Ascending aorta (tissue), 2 donors: ENCODE measurements around the gene CAMK2G. TPM values are rescaled to one million over a fixed set of nuclear protein-coding genes. Genes with fewer than 3 reads are reported as not detected.
A peak's percentile ranks its signal among the peaks of the same experiment; 100 is the strongest.

Experiments
- DNase-seq, 2 donors: peaks; one replicate each; pipeline ENCODE4 v3.0.0-alpha.2; 2019; ENCODE audit warnings: low spot score in 2 of 2
- H3K27ac ChIP-seq, 2 donors: fragments of 200-600 bp; sonication (generic); one replicate each; pipeline ENCODE4 v1.5.1; 2016 to 2017; ENCODE audit warnings: mild to moderate bottlenecking in 1 of 2
- H3K27me3 ChIP-seq: fragments of 200-600 bp; sonication (generic); one replicate; pipeline ENCODE4 v1.5.1; 2017
- H3K36me3 ChIP-seq, 2 donors: fragments of 200-600 bp; sonication (generic); one replicate each; pipeline ENCODE4 v1.5.1; 2016
- H3K4me1 ChIP-seq, 2 donors: fragments of 200-600 bp; sonication (generic); one replicate each; pipeline ENCODE4 v1.5.1; 2016 to 2017; ENCODE audit warnings: mild to moderate bottlenecking in 1 of 2
- H3K4me3 ChIP-seq, 2 donors: fragments of 200-600 bp; sonication (generic); one replicate each; pipeline ENCODE4 v1.5.1; 2016 to 2017; ENCODE audit warnings: mild to moderate bottlenecking in 1 of 2
- H3K9me3 ChIP-seq, 2 donors: fragments of 200-600 bp; sonication (generic); one replicate each; pipeline ENCODE4 v1.5.1; 2016
- intact Hi-C: fragments of 100-400 bp; cut with DNase I; formaldehyde crosslinking; loops from one replicate; pipeline ENCODE4 v1.15.1; 2023
- total RNA-seq: library from RNA; depleted of rRNA; stranded (reverse); fragments of >200 nt; gene quantifications from one replicate; pipeline ENCODE4 v1.1.0, GENCODE V29; 2016
- TF ChIP-seq, protein P1 (sequence below), 3 experiments: fragments of 200-600 bp in 2 of 3; fragments of 450-650 bp in 1 of 3; sonication (generic) in 2 of 3; IDR thresholded peaks; one replicate each; pipeline ENCODE4 v1.5.1; 2016 to 2019; ENCODE audit warnings: antibody characterized with exemption in 3 of 3, mild to moderate bottlenecking in 1 of 3, moderate library complexity in 1 of 3

The CAMK2G gene
- total RNA-seq, 1 donor from 2014 or later = 60.3 TPM

DNA sequence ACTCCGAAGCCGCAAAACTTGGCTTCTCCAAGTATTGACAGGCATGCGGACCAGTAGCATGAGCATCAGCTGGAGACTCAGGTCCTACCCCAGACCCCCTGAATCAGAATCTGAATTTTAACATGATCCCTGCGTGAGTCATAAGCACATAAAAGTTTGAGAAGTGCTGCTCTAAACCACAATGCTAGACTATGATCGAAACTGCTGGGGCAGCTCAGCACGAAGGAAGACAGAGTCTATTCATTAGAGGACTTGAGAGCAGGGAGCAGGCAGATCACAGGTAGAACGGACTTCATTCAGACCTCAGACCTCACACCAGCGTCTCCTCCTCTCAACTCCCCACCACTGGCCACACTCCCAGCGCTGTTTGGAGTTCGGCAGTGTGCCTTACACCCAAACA is 16.9 kb downstream of the CAMK2G start:
- no peak for DNase-seq
- intact Hi-C loops = no loop called here
- Histone ChIP-seq H3K9me3 (no peaks in the 10 kb centered on the region), H3K27me3 (no peaks in the 10 kb centered on the region), H3K36me3 (peaks cover 26 to 42% of the 10 kb centered on the region in 2 donors), H3K27ac (peak overlapping the region; percentile 94), H3K4me3 (peak overlapping the region in 1 of 2 donors; percentile 7), H3K4me1 (peaks cover 24 to 52% of the 10 kb centered on the region in 2 donors)
- TF ChIP-seq, protein P1, sequence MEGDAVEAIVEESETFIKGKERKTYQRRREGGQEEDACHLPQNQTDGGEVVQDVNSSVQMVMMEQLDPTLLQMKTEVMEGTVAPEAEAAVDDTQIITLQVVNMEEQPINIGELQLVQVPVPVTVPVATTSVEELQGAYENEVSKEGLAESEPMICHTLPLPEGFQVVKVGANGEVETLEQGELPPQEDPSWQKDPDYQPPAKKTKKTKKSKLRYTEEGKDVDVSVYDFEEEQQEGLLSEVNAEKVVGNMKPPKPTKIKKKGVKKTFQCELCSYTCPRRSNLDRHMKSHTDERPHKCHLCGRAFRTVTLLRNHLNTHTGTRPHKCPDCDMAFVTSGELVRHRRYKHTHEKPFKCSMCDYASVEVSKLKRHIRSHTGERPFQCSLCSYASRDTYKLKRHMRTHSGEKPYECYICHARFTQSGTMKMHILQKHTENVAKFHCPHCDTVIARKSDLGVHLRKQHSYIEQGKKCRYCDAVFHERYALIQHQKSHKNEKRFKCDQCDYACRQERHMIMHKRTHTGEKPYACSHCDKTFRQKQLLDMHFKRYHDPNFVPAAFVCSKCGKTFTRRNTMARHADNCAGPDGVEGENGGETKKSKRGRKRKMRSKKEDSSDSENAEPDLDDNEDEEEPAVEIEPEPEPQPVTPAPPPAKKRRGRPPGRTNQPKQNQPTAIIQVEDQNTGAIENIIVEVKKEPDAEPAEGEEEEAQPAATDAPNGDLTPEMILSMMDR (IDR thresholded peaks at IDR 0.05) = no peak

DNA sequence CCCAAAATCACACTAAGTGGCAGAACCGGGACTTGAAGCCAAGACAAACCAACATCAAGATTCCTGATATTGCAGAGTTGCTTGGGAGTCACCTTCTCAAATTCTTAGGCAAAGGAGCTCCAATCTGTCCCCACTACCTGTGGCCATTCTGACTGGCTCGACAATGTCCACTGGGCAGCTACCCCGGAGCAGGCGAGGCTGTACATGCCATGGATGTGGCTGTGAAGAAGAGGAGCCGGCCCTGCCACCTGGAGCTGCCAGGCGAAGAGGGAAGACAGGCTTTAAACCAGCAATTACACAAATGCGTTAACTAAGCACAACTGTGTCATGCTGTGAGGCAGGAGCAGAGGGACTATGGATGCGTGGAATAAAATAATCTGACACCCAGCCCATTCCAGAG is 18.1 kb downstream of the CAMK2G start:
- Histone ChIP-seq H3K4me1 (peaks cover 25 to 61% of the 10 kb centered on the region in 2 donors), H3K36me3 (peaks cover 26 to 45% of the 10 kb centered on the region in 2 donors), H3K27me3 (no peaks in the 10 kb centered on the region), H3K4me3 (no peak overlapping the region), H3K27ac (peak overlapping the region; percentile 94), H3K9me3 (no peaks in the 10 kb centered on the region)
- intact Hi-C loops = no loop called here
- TF ChIP-seq, protein P1 (IDR thresholded peaks at IDR 0.05) = no peak
- no peak for DNase-seq

DNA sequence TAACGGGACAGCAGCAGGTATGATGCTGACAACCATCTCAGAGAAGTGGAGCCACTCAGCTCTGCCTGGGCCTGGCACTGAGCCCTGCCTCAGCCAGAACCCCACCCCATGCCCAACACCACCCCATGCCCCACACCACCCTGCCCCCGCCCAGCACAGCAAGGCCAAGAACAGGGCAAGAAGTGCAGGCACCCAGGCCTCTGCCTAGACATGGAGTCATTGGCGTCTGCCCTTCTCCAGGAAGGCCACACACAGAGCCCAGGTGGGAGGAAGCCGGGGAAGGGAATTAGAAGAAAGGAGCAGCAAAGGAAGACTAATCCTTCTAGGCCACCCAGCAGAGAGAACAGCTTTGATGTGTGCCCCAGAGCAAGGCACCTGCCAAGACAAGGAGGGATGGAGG is 18.9 kb downstream of the CAMK2G start:
- intact Hi-C loops = no loop called here
- Histone ChIP-seq H3K4me1 (peaks cover 30 to 64% of the 10 kb centered on the region in 2 donors), H3K27me3 (no peaks in the 10 kb centered on the region), H3K36me3 (peaks cover 22 to 43% of the 10 kb centered on the region in 2 donors), H3K9me3 (no peaks in the 10 kb centered on the region), H3K27ac (peak overlapping the region; percentile 94), H3K4me3 (no peak overlapping the region)
- DNase-seq = no peak
- TF ChIP-seq, protein P1 (IDR thresholded peaks at IDR 0.05) = no peak

DNA sequence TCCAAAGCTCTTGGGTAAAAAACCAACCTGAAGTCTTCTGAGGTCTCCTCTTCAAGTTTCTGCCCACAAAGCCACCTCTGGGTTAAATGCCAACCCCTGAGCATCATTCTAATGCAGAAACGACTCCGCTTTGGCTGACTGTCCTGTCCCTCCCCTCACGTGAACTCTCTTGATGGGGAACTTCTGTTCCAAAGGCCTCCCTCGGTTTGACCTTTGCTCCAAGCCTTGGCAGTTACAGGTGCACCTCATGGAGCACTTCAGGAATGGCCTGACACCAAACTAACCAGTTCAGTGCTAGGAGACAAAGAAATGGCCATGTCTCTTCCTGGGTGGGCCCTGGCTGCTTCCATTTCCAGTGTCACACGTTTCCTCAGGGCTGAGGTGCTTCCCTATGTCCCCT is 20.0 kb downstream of the CAMK2G start:
- TF ChIP-seq, protein P1 (IDR thresholded peaks at IDR 0.05) = no peak
- Histone ChIP-seq H3K27me3 (no peaks in the 10 kb centered on the region), H3K36me3 (peaks cover 19 to 32% of the 10 kb centered on the region in 2 donors), H3K9me3 (no peaks in the 10 kb centered on the region), H3K27ac (peak overlapping the region; percentile 94), H3K4me3 (no peak overlapping the region), H3K4me1 (peaks cover 30 to 64% of the 10 kb centered on the region in 2 donors)
- no peak for DNase-seq
- intact Hi-C loops = no loop called here

DNA sequence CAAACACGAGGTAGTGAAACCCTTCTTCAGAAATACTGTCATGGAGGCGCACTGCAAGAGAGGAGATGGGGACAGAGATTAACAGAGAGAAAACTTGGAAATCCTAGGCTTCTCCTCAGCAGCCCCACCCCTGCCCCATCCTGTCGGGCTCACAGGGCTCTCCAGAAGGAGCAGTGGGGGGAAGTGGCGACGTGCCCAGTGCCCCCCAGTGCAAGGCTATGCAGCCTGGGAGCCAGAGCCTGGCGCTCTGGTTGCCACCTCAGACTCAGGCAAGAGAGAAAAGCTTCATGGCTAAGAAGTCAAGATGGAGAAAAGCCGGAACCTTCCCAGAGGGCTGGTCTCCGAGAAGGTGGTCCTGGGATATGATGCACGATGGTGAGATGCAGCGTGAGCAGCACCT is 21.2 kb downstream of the CAMK2G start:
- TF ChIP-seq, protein P1 (IDR thresholded peaks at IDR 0.05) = no peak
- Histone ChIP-seq H3K4me1 (peaks cover 28 to 62% of the 10 kb centered on the region in 2 donors), H3K9me3 (no peaks in the 10 kb centered on the region), H3K27me3 (no peaks in the 10 kb centered on the region), H3K4me3 (no peak overlapping the region), H3K27ac (peak overlapping the region; percentile 94), H3K36me3 (peaks cover 26 to 35% of the 10 kb centered on the region in 2 donors)
- intact Hi-C loops = no loop called here
- DNase-seq = no peak
